HG03103 (cell line): Measurements from ENCODE around the gene MMP19.

Source experiments
- ATAC-seq: cut with Tn5 transposase; IDR thresholded peaks from one replicate; pipeline ENCODE4 v1.9.1; 2021; ENCODE audit warnings: low read depth; ENCODE audit not compliant: unreplicated experiment

MMP19 gene

DNA sequence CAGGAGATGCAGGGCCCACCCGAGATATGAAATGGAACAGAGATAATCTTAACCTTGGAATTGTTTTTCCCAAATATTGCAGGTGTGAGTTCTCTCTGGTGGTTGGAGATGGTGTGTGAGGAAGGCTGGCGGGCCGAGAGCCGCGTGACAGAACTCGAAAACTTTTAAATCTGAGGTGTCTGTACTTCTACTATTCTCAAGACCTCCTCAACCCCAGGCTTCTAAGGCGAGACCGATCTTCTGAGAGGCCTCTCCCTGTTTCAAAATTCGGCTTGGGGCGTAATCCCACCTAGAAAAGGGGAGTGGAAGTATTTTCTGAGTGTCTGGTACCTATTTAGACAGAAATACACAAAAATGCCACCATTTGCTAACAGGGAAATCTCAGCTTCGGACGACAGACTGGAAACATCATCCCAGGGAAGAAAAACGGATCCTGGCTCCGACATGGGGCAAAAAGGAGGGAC lies 25.8 kb downstream of the MMP19 start:
- ATAC-seq: no peak

DNA sequence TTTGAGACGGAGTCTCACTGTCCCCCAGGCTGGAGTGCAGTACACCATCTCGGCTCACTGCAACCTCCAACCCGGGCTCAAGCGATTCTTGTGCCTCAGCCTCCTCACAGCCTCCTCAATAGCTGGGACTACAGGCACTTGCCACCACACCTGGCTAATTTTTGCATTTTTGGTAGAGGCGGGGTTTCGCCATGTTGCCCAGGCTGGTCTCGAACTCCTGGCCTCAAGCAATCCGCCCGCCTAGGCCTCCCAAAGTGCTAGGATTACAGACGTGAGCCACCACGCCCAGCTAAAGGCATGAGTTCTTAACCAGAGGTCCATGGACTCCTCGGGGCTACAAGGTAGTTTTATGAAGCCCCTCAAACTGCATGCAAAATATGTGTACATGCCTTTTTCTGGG lies 27.3 kb downstream of the MMP19 start:
- ATAC-seq: no peak

DNA sequence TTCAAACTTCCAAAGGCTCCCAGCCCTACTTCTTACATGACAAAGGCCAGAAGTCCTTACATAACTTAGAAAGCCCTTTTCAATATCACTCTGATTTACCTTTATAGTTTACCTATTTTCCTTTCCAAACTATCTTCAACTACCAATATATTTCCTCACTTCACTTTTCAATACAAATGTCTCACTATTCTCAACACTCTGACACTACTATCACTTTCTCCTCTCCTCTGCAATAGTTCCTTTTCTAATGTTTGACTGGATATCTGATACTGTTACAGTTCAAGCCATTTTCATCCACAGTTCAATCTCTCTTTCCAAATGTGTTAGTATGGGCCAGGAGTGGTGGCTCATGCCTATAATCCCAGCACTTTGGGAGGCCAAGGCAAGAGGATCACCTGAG lies 28.5 kb downstream of the MMP19 start:
- no peak for ATAC-seq

DNA sequence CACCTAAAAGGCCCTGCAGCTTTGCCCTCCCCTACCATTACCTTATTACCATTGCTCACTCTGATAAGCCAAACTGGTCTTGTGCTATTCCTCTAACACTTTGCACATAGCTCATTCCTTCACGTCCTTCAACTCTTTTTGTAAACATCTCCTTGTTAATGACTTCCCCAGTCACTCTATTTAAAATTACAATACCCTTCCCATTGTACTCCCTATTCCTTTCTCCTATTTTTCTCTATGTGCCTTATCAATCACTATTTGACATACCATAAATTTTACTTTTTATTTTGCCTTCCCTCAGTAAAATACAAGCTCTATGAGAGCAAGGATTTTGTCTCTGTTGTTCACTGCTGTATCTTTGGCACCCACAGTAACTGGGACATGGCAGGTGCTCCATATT lies 30.6 kb downstream of the MMP19 start:
- ATAC-seq: no peak

DNA sequence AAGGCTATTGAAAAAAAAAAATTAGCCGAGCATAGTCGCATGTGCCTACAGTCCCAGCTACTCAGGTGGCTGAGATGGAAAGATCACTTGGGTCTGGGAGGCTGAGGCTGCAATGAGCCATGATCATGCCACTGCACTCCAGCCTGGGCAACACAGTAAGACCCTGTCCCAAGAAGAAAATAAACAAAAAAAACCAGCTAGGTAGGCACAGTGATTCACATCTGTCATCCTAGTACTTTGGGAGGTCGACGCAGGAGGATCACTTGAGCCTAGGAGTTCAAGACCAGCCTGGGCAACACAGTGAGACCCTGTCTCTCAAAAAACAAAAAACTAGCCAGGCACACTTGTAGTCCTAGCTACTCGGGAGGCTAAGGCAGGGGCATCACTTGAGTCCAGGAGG lies 33.5 kb downstream of the MMP19 start:
- no peak for ATAC-seq

DNA sequence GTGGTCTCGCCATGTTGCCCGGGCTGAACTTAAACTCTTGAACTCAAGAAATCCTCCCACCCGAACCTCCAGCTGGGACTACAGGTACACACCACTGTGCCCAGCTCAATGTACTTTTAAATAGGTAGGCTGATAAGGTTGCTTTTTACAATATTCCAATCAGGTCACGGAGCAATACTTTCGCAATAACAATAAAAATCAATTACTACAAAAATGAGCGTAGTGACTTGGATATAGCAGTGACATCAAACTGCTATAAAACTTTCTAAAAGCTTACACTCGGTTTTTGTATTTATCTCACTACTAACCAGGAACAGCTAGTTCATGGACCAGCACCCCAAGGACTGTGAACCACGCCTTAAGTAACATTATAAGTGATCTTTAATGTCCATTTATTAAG lies 35.8 kb downstream of the MMP19 start:
- no peak for ATAC-seq

DNA sequence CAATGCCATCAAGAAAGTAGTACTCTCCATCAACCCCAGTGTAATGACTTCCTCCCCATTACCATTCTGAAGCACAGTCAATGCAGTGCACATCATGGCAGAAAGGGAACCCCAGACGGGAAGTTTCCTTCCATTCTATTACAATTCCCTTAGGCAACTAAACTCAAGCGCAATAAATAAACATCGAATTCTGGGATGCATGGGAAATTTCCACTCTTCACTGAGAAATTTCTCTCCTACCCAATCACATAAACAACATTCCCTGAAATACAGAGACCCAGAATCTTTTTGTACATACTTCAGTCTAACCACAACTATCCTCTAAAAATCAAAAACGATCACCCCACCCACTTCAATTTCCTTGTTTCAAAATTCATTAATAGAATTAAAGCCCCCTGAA lies 45.2 kb downstream of the MMP19 start:
- ATAC-seq: no peak

DNA sequence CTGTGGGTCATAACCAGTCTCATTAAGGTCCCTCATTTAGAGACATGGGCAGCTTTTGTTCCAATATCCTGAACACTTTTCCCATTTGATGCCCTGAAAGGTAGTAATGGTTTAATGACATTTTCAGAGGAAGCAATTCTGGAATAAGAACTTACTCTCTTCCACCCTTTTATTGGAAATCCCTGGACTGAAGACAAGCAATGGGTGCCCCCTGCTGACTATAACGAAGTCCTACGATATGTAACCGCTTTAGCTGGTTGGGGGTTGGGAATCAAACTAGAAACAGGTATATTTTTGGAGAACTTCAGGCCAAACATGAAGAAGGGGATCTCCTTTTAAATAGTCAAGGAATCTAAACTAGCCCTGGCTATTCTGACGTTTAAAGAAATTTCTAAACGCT lies 45.7 kb downstream of the MMP19 start:
- ATAC-seq: no peak

DNA sequence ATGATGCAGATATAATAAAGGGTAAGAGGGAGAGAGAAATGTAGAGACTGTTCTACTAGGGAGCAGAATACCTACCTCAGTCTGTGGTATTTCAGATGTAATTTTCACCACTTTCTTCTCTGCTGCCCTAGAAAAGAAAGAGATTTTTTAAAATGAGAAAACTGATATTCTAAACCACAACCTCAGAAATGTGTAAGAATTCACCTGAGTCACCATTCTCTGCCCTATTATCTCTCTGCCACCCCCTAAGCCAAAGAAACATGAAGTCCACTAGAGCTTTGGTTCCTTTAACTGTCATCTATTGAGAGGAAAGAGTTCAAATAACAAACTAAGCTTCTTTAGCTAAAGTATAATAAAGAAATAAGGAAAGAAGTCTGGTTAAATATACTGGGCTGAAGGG lies 46.8 kb downstream of the MMP19 start:
- ATAC-seq: no peak

DNA sequence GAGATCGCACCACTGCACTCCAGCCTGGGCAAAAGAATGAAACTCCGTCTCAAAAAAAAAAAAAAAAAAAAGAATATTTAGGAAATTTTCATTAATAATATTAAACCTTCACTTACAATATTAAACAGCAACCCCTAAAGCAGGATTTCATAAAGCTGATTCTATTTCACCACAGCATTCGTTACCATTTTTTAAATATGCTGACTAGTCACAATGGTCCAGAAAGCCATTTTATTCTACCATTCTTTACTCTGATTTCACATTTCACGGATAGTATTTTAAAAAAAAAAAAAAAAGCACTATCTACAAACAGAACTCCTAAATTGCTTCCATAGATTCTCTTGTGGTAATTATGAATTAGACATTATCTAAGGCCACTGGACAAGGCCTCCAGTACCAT lies 52.8 kb downstream of the MMP19 start:
- no peak for ATAC-seq

DNA sequence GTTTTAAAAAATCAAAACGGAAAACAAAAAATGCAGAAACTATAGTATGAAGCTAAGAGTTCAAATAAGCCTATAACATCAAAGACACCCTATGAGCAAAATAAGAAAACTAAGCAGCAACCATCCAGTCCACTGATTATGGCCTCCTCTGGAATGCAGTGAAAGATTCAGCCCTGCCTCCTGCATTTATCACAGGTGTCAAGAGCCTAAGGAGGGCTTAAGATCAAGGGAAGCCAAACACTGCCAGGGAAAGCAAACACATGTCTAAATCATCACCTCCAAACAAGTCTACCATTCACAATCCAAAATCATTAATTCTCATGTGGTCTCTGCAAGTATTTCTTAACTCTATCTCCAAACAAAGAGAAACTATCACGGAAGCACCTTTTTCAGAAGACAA lies 53.6 kb downstream of the MMP19 start:
- ATAC-seq: no peak

DNA sequence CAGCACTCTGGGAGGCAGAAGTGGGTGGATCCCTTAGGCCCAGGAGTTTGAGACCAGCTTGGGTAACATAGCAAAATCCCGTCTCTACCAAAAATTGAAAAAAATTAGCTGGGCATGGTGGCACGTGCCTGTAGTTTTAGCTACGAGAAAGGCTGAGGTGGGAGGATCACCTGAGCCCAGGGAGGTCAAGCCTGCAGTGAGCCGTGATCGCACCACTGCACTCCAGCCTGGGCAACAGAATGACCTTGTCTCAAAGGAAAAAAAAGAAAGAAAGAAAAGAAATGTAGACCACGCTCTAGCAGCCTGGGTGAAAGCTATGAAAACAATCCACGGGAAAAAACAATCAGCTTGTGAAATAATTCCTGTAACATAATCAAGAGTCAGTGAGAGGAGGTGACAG lies 54.2 kb downstream of the MMP19 start:
- ATAC-seq: no peak
